Uterus (tissue), 4 donors: ENCODE results near the gene DSTN. TPM values are rescaled to one million over a fixed set of nuclear protein-coding genes. Genes with fewer than 3 reads are reported as not detected.

Experiments used
- DNase-seq, 2 donors: peaks; one replicate each; pipeline ENCODE4 v3.0.0-alpha.2; 2019 to 2020
- H3K27ac ChIP-seq, 2 donors: fragments of 200-600 bp; sonication (generic); 1 replicate in 1 of 2; 2 replicates in 1 of 2; pipeline ENCODE4 v1.5.1; 2016 to 2018
- H3K27me3 ChIP-seq, 2 donors: fragments of 200-600 bp; sonication (generic); one replicate each; pipeline ENCODE4 v1.5.1; 2018 to 2019; ENCODE audit warnings: control low read depth in 1 of 2
- H3K36me3 ChIP-seq, 2 donors: fragments of 200-600 bp; sonication (generic); one replicate each; pipeline ENCODE4 v1.5.1; 2019; ENCODE audit warnings: control low read depth in 1 of 2
- H3K4me1 ChIP-seq, 2 donors: fragments of 200-600 bp; sonication (generic); one replicate each; pipeline ENCODE4 v1.5.1; 2018 to 2019; ENCODE audit warnings: control low read depth in 1 of 2
- H3K4me3 ChIP-seq, 2 donors: fragments of 200-600 bp; sonication (generic); 1 replicate in 1 of 2; 2 replicates in 1 of 2; pipeline ENCODE4 v1.5.1; 2018 to 2019; ENCODE audit warnings: mild to moderate bottlenecking in 1 of 2
- H3K9me3 ChIP-seq, 2 donors: fragments of 200-600 bp; sonication (generic); one replicate each; pipeline ENCODE4 v1.5.1; 2019; ENCODE audit warnings: control low read depth in 1 of 2
- CTCF ChIP-seq, 4 experiments: fragments of 200-600 bp in 2 of 4; fragments of 450-650 bp in 2 of 4; sonication (generic) in 2 of 4; IDR thresholded peaks; one replicate each; pipeline ENCODE4 v1.5.1; 2016 to 2019; ENCODE audit warnings: antibody characterized with exemption in 4 of 4, mild to moderate bottlenecking in 2 of 4, moderate library complexity in 1 of 4
- POLR2A ChIP-seq, 2 donors: fragments of 450-650 bp; IDR thresholded peaks; one replicate each; pipeline ENCODE4 v1.6.1; 2016; ENCODE audit warnings: antibody characterized with exemption in 2 of 2, mild to moderate bottlenecking in 1 of 2, moderate library complexity in 1 of 2
- intact Hi-C: fragments of 100-400 bp; cut with DNase I; formaldehyde crosslinking; loops from one replicate; pipeline ENCODE4 v1.15.1; 2023; ENCODE audit warnings: low total_unique reads
- total RNA-seq, 4 donors: library from RNA; depleted of rRNA in 3 of 4; stranded (reverse); fragments of >200 nt in 3 of 4; gene quantifications; one replicate each; pipeline versions ENCODE4 v1.1.0 to v1.2.4, GENCODE V29; 2014 to 2023
- donor health status: DM: yes; HTN: yes; CAD: no.

DSTN gene
- total RNA-seq, 4 donors from 2014 or later: 294 to 674 (median 623) TPM

GRCh38 chr20:17641520-17641964 is 71.7 kb downstream of the DSTN start:
- DNase-seq: no peak
- H3K27ac ChIP-seq: peak overlapping the region in 1 of 2 donors; percentile 5
- no peaks in the 10 kb centered on the region for H3K36me3 ChIP-seq
- no peak for TF ChIP-seq POLR2A (IDR thresholded peaks at IDR 0.05)
- TF ChIP-seq CTCF (IDR thresholded peaks at IDR 0.05): no peak
- H3K9me3 ChIP-seq: no peaks in the 10 kb centered on the region
- H3K4me3 ChIP-seq: no peak overlapping the region
- intact Hi-C loops: no loop called here
- peaks cover 3 to 7% of the 10 kb centered on the region in 2 donors for H3K4me1 ChIP-seq
- no peaks in the 10 kb centered on the region for H3K27me3 ChIP-seq

- DNase-seq: no peak
- no peak overlapping the region for H3K4me3 ChIP-seq
- no peaks in the 10 kb centered on the region for H3K9me3 ChIP-seq
- TF ChIP-seq POLR2A (IDR thresholded peaks at IDR 0.05) (no peak), CTCF (IDR thresholded peaks at IDR 0.05) (no peak)
- peaks cover 0 to 7% of the 10 kb centered on the region in 2 donors for H3K4me1 ChIP-seq
- intact Hi-C loops: no loop called here
- no peak overlapping the region for H3K27ac ChIP-seq
- H3K36me3 ChIP-seq: no peaks in the 10 kb centered on the region
- no peaks in the 10 kb centered on the region for H3K27me3 ChIP-seq
Observed at GRCh38 chr20:17641993-17642392, 72.1 kb downstream of the DSTN start.

- Histone ChIP-seq H3K9me3 (no peaks in the 10 kb centered on the region), H3K27me3 (no peaks in the 10 kb centered on the region), H3K36me3 (no peaks in the 10 kb centered on the region), H3K27ac (no peak overlapping the region), H3K4me3 (no peak overlapping the region), H3K4me1 (peaks cover 0 to 7% of the 10 kb centered on the region in 2 donors)
- TF ChIP-seq POLR2A (IDR thresholded peaks at IDR 0.05) (no peak), CTCF (IDR thresholded peaks at IDR 0.05) (no peak)
- DNase-seq: no peak
- intact Hi-C loops: no loop called here
Observed at GRCh38 chr20:17642404-17643269, 72.8 kb downstream of the DSTN start.

GRCh38 chr20:17643531-17644188 is 73.8 kb downstream of the DSTN start:
- TF ChIP-seq POLR2A (IDR thresholded peaks at IDR 0.05): no peak
- no peak for TF ChIP-seq CTCF (IDR thresholded peaks at IDR 0.05)
- Histone ChIP-seq H3K4me1 (peaks cover 0 to 14% of the 10 kb centered on the region in 2 donors), H3K27ac (peak overlapping the region in 1 of 2 donors; percentile 20), H3K4me3 (no peak overlapping the region), H3K9me3 (no peaks in the 10 kb centered on the region), H3K36me3 (no peaks in the 10 kb centered on the region), H3K27me3 (no peaks in the 10 kb centered on the region)
- intact Hi-C loops: no loop called here
- no peak for DNase-seq

- Histone ChIP-seq H3K4me3 (no peak overlapping the region), H3K9me3 (no peaks in the 10 kb centered on the region), H3K27me3 (no peaks in the 10 kb centered on the region), H3K4me1 (peaks cover 0 to 15% of the 10 kb centered on the region in 2 donors), H3K27ac (peak overlapping the region in 1 of 2 donors; percentile 20), H3K36me3 (no peaks in the 10 kb centered on the region)
- DNase-seq: no peak
- TF ChIP-seq CTCF (IDR thresholded peaks at IDR 0.05): no peak
- TF ChIP-seq POLR2A (IDR thresholded peaks at IDR 0.05): no peak
- intact Hi-C loops: no loop called here
Observed at GRCh38 chr20:17644451-17644850, 74.6 kb downstream of the DSTN start.
